Motor neuron (in vitro differentiated cells): ENCODE results near the gene ARID5B. TPM values are rescaled to one million over a fixed set of nuclear protein-coding genes. Genes with fewer than 3 reads are reported as not detected.

Source experiments
- ATAC-seq, 8 experiments: fragments of 200-7000 bp; cut with Tn5 transposase; replicated peaks in 6 of 8; 2 replicates each; pipeline ENCODE4 v1.8.0; 2021; ENCODE audit warnings: mild to moderate bottlenecking in 8 of 8, moderate library complexity in 8 of 8
- H3K27ac ChIP-seq, 2 donors: fragments of 250-450 bp; sonication (Bioruptor Pico); 2 replicates each; pipeline ENCODE4 v1.9.0; 2021; ENCODE audit warnings: antibody characterized with exemption in 2 of 2, mild to moderate bottlenecking in 2 of 2, moderate library complexity in 1 of 2
- H3K4me1 ChIP-seq, 2 donors: fragments of 250-450 bp; sonication (Bioruptor Pico); replicated peaks in 1 of 2; 2 replicates each; pipeline ENCODE4 v1.6.1; 2021; ENCODE audit warnings: antibody characterized with exemption in 2 of 2, mild to moderate bottlenecking in 2 of 2, moderate library complexity in 1 of 2
- H3K4me3 ChIP-seq, 5 donors: fragments of 250-450 bp; sonication (Bioruptor Pico); 2 replicates each; pipeline ENCODE4 v1.9.0; 2021; ENCODE audit warnings: antibody characterized with exemption in 5 of 5, mild to moderate bottlenecking in 5 of 5, moderate library complexity in 4 of 5
- WGBS, 10 experiments: fragments of 450-650 bp; shearing (Covaris generic); methylation state at CpG; one replicate each; pipeline ENCODE4 v1.0.0; 2022; 5-methylcytosine and 5-hydroxymethylcytosine counted together
- in situ Hi-C, 9 experiments: fragments of 400-800 bp; cut with MboI; loops; one replicate each; pipeline ENCODE4 v1.15.0; 2021; ENCODE audit warnings: low sequenced_read_pairs in 9 of 9, low pct_unique_long_range_greater_than_20kb in 2 of 9; ENCODE audit not compliant: unreplicated experiment in 9 of 9
- total RNA-seq, 8 experiments: library from RNA; unstranded; fragments of 300-600 nt; gene quantifications; 2 replicates each; pipeline versions ENCODE4 v1.2.3 to v1.2.4, GENCODE V29; 2022

ARID5B gene
- total RNA-seq, 8 experiments from 2014 or later: 5.7 to 53.4 (median 14.7) TPM

DNA sequence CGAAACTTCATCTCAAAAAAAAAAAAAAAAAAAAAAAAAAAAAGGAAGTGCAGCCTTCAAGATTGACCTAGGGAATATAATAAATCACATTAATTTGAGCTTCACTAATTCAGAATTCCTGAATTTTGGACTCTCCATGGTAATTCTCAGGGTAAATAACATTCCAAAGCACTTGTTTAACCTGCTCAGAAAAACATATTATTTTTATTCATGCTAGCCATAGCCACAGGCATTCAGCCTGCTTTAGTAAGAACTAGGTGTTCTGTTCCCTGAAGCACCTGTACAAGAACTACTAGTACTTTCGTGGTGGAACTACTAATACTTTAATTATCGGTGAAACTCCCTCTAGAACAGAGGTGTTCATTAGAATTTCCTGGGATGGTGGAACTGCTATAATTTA lies 197.8 kb downstream of the ARID5B start:
- in situ Hi-C loops: no loop called here
- H3K27ac ChIP-seq: no peak overlapping the region
- no peak for ATAC-seq
- WGBS, 10 experiments: 60 to 100% (median 89%) methylated on average over 1 to 3 of the region's 3 CpGs; no CpG with 5 or more reads in 2 of the 10 experiments
- H3K4me1 ChIP-seq: peaks cover 16 to 28% of the 10 kb centered on the region in 2 donors
- H3K4me3 ChIP-seq: no peak overlapping the region

DNA sequence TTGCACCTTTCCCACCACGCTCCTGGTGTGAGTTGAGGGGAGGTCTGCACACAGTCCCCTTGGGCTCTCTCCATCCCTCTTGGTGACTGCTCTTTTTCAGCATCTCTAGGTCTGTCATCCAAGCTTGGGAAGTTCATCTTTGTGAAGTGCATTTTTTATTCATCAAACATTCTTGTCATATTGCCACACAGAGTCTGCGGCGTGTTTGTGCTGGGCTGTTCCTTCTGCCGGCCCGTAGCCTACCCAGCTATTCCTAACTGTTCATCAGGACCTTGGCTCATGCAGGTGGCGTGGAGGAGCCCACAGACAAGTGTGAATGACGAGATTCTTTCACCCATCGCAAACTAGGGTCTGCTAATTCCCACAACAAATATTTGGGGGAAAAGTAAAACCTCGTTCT lies 202.4 kb downstream of the ARID5B start:
- H3K4me3 ChIP-seq: no peak overlapping the region
- no peaks in the 10 kb centered on the region for H3K4me1 ChIP-seq
- H3K27ac ChIP-seq: no peak overlapping the region
- ATAC-seq: no peak
- 57 to 100% (median 87%) methylated on average over 2 to 9 of the region's 9 CpGs; no CpG with 5 or more reads in 2 of the 10 experiments for WGBS, 10 experiments
- in situ Hi-C loops: no loop called here

DNA sequence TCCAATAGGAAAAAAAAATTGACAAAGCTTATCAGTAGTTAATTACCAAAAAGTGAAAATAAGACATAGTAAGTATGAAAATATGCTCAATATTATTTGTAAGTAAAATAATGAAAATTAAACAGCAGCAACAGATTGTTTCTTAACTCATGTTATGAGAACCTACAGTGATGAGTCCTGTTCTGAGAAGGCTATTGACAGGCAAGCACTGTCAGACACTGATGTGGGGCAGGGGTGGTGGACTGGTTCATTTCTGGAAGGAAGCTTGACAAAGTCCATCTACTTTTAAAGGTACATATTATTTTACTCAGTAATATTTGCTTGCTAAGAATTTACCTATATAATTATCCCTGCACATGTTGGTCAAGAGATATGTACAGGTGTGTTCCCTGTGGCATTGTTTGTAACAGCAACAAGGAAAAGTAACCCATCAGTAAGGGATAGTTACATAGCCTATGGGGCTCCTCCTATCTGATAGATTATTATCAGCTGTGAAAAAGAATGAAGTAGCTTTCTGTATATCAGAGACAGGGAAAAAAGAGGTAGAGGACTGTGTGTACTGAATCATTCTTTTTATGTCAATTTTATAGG lies 205.5 kb downstream of the ARID5B start:
- Histone ChIP-seq H3K27ac (no peak overlapping the region), H3K4me3 (no peak overlapping the region), H3K4me1 (no peaks in the 10 kb centered on the region)
- ATAC-seq: no peak
- in situ Hi-C loops: no loop called here

DNA sequence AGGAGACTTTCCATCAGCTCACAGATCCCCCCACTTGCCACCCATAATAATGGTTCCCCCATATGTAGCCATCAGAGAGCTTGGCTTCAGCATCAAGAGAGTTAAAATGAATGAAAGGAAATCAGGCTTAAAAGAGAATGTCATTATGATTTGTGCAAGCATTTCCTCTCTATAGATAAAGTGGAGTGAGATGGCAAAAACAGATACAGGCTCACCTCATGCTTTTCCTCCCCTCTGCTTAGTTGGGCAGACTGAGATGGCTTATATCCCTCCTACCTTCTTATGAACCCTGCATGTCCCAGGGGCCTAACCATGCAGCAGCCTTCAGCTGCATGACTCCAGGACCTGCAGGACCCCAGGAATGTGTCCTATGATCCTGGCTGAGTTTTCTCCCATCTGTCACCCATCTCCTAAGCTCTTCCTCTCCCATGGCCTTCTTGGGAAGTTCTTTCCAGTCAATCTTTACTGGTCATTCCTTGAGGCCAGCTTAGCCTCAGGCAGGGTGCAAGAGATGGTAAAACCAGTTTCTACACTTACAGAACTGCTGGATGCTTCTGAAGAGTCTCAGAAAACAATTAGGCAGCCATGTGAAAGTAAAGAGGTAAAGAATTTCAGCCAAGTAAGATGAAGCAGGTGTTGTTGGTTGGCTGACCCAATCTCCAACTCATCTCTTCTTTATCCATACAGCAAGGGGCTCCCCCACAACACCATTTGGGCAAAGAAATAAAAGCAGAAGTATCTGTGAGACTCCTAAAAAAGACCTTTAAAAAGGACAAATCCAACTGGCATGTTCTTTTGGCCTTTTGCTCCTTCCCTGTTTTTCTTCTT lies 207.5 kb downstream of the ARID5B start:
- in situ Hi-C loops: no loop called here

DNA sequence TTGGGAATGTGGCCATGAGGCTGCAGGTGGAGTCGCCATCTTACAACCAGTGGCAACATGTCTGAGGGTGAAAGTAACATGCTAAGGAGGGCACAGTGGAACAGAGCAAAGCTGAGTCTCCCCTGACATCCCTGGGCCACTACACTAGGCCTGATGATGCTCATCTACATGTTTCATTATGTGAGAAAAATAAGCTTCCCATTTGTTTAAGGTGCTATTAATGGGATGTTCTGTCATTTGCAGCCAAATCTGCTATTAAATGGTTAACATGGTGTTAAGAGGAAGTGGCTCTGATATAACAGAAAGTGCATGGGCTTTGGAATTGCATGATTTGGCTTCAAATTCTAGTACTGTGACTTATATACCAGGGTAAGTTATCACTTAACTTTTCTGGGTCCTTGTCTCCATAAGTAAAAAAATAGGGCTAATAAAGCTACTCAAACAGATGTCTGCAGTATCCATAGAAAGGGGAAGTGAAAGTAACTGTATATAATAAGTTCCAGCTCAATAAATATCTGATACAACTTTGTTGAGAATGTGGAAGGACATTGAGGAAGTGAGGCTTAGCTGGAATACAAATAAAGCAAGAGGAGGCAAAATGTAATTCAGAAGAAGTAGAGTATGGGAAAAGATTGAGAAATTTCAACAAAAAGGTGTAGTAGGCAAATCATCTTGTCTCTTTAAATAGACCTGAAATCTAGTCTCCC lies 208.2 kb downstream of the ARID5B start:
- no peak for ATAC-seq
- H3K4me1 ChIP-seq: no peaks in the 10 kb centered on the region
- WGBS, 10 experiments: 78 to 100% (median 93%) methylated on average over 1 of the region's 1 CpG; no CpG with 5 or more reads in 6 of the 10 experiments
- H3K4me3 ChIP-seq: no peak overlapping the region
- in situ Hi-C loops: no loop called here
- no peak overlapping the region for H3K27ac ChIP-seq

More for the DNA sequence above, 207.5 kb downstream of the ARID5B start:
- no peak overlapping the region for H3K4me3 ChIP-seq
- ATAC-seq: no peak
- no peak overlapping the region for H3K27ac ChIP-seq
- no peaks in the 10 kb centered on the region for H3K4me1 ChIP-seq

DNA sequence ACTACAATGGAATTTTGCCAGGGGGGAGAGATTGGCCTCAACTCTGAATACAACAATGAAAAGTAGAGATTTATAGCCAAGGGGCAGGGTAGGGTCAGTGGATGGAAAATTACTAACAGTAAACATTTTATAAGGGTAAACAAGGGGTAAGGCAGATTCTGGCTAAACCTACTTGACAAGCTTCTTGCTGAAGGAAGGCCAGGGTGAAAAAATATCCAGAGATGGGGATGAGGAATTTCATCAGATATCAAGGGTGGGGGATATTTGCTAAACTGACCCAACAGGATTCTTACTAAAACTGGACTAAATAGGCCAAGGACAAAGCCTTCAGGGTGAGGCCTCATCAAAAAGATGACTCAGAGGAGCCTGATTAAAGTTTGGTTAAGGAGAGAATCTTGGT lies 210.8 kb downstream of the ARID5B start:
- Histone ChIP-seq H3K4me3 (no peak overlapping the region), H3K27ac (no peak overlapping the region), H3K4me1 (no peaks in the 10 kb centered on the region)
- peak in 1 of 8 experiments; percentile 23 for ATAC-seq
- in situ Hi-C loops: no loop called here

DNA sequence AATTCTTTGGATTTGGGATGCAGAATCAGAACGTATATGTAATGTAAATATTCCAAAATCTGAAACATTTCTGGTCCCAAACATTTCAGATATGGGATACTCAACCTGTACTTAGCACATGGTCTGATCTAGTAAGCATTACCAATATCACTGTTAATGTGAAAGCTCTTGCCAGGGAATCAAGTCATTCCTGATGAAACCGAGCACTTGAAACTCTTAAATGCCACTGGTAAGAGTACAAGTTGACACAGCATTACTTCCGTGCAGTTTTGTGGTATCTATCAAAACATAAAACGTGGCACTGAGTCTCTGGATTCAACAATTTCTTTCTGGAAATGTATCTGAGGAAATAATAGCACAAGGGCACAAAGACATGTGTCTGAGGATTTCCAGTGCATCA lies 211.5 kb downstream of the ARID5B start:
- no peak for ATAC-seq
- in situ Hi-C loops: no loop called here
- Histone ChIP-seq H3K27ac (no peak overlapping the region), H3K4me1 (no peaks in the 10 kb centered on the region), H3K4me3 (no peak overlapping the region)
- 48 to 88% (median 71%) methylated on average over 1 to 4 of the region's 4 CpGs; no CpG with 5 or more reads in 1 of the 10 experiments for WGBS, 10 experiments

DNA sequence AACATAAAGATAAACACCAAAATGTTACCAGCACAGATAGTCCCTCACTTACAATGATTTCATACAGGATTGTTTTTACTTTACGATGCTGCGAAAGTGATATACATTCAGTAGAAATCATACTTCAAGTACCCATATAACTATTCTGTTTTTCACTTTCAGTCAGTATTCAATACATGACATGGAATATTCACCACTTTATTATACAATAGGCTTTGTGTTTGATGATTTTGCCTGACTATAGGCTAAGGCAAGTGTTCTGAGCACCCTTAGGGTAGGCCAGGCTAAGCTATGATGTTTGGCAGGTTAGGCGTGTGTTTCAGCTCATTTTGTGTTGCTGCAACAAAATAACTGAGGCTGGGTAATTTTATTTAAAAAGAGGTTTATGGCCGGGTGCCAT lies 212.2 kb downstream of the ARID5B start:
- in situ Hi-C loops: no loop called here
- H3K4me1 ChIP-seq: no peaks in the 10 kb centered on the region
- no peak overlapping the region for H3K4me3 ChIP-seq
- no peak for ATAC-seq
- 88 to 100% (median 100%) methylated on average over 2 to 4 of the region's 4 CpGs; no CpG with 5 or more reads in 2 of the 10 experiments for WGBS, 10 experiments
- no peak overlapping the region for H3K27ac ChIP-seq

DNA sequence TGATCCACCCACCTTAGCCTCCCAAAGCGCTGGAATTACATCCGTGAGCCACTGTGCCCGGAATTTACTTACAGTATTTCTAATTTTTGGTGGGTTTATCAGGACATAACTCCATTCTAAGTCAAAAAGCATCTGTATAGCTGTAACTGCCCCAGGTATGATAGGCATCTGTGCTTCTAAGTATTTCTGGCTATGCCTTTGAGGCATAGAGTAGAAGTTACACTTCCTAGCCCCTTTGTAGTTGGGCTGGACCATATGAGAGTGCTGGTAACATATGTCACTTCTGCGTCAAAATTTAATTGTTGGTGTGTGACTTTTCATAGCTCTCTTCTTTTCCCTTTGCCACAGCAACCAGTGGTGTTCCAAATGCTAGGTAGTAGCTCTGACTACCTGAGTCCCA lies 213.8 kb downstream of the ARID5B start:
- Histone ChIP-seq H3K4me3 (no peak overlapping the region), H3K4me1 (no peaks in the 10 kb centered on the region), H3K27ac (no peak overlapping the region)
- no peak for ATAC-seq
- WGBS, 10 experiments: 67 to 100% (median 90%) methylated on average over 1 to 4 of the region's 4 CpGs; no CpG with 5 or more reads in 1 of the 10 experiments
- in situ Hi-C loops: no loop called here

DNA sequence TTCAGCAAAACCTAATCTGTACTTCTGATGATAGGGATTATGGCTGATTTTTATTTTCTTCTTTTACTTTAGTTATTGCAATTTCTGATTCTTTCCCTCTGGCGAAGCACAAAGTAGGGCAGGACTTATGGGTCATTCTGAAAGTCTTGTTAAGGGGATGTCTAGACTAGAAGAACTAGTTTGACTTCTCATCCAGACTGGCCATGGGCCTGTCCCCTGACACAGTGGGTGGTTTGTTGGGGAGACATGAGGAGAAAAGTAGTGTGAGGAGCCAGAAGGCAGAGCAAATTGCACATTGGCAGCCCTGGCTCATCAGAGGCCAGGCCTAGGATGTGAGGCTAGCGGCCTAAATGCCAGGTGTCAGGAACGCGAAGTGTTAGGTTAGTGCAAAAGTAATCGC lies 214.3 kb downstream of the ARID5B start:
- Histone ChIP-seq H3K27ac (no peak overlapping the region), H3K4me1 (no peaks in the 10 kb centered on the region), H3K4me3 (no peak overlapping the region)
- 71 to 100% (median 93%) methylated on average over 1 to 5 of the region's 5 CpGs; no CpG with 5 or more reads in 3 of the 10 experiments for WGBS, 10 experiments
- in situ Hi-C loops: no loop called here
- no peak for ATAC-seq

DNA sequence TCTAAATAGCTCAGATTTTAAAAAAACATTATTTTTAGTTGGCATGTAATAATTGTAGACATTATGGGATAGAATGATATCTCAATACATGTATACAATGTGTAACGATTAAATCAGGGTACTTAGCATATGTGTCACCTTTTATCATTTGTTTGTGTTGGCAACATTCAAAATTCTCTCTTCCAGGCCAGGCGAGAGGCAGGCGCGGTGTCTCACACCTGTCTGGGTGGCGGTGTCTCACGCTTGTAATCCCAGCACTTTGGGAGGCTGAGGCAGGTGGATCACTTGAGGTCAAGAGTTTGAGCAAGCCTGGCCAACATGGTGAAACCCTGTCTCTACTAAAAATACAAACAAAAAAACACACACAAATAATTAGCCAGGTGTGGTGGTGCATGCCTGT lies 215.4 kb downstream of the ARID5B start:
- in situ Hi-C loops: no loop called here
- no peaks in the 10 kb centered on the region for H3K4me1 ChIP-seq
- no peak for ATAC-seq
- WGBS, 10 experiments: 70 to 100% (median 92%) methylated on average over 1 to 6 of the region's 6 CpGs; no CpG with 5 or more reads in 3 of the 10 experiments
- no peak overlapping the region for H3K4me3 ChIP-seq
- H3K27ac ChIP-seq: no peak overlapping the region

DNA sequence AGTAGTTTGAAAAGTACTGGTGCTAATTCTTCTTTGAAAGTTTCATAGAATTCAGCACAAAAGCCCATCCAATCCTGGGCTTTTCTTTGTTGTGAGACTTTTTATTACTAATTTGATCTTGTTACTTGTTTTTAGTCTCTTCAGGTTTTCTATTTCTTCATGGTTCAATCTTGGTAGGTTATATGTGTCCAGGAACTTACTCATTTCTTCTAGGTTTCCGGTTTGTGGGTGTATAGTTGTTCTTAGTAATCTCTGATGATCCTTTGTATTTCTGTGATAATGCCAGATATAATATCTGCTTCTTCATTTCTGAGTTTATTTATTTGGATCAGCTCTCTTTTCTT lies 219.7 kb downstream of the ARID5B start:
- Histone ChIP-seq H3K4me3 (no peak overlapping the region), H3K4me1 (no peaks in the 10 kb centered on the region), H3K27ac (no peak overlapping the region)
- ATAC-seq: no peak
- in situ Hi-C loops: no loop called here
- WGBS, 10 experiments: 60 to 100% (median 100%) methylated on average over 1 of the region's 1 CpG; no CpG with 5 or more reads in 1 of the 10 experiments

DNA sequence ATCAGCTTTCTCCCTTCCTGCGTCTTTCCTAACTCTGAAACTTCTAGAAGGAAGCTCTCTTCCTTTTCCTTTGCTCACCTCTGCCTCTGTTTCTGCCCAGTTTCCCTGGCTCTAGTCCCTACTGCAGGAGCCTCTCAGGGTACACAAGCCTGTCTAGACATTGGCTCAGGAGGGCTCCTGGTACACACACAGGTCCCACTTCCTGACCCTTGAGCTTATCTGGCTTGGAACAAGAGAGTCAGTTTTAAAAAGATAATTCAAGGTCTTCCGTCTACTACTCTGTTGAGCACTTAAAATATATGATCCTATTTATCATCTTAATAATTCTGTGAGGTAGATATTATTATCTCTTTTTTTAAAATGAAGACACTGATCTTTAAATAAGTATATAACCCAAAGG lies 226.5 kb downstream of the ARID5B start:
- WGBS, 10 experiments: 77 to 100% (median 100%) methylated on average over 1 to 2 of the region's 2 CpGs; no CpG with 5 or more reads in 1 of the 10 experiments
- no peak overlapping the region for H3K27ac ChIP-seq
- in situ Hi-C loops: no loop called here
- ATAC-seq: no peak
- no peaks in the 10 kb centered on the region for H3K4me1 ChIP-seq
- no peak overlapping the region for H3K4me3 ChIP-seq
